Measurements from ENCODE around the gene TNIK.

The TNIK gene

DNA sequence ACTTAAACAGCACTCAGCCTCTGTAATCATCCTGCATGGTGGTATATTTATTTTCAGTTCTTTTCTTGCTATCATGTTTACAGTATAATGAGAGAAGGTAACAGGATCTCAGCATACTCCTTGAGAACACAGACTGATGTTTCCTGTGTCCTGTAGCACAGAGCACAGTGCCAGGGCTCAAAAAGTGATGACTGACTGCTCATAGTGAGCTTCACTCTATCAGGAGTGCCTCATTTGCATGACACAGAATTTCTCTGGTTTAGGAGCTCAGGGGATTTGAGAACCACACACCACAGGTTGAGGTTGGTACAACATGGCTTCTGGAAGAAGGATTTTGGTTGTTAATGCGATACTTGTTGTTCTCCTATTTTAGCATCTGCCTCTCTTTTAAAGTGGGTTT, 365.1 kb downstream of the TNIK start:
- H3K4me2 ChIP-seq, result no peak overlapping the region
- H2AFZ ChIP-seq (ENCODE audit: low read depth), result no peak overlapping the region
- H3K9ac ChIP-seq, result no peak overlapping the region
- no peaks in the 10 kb centered on the region for H3K79me2 ChIP-seq (ENCODE audit: insufficient read depth, low read depth)
- H3K36me3 ChIP-seq (ENCODE audit: insufficient read depth), result no peaks in the 10 kb centered on the region
- TF ChIP-seq, protein P1, sequence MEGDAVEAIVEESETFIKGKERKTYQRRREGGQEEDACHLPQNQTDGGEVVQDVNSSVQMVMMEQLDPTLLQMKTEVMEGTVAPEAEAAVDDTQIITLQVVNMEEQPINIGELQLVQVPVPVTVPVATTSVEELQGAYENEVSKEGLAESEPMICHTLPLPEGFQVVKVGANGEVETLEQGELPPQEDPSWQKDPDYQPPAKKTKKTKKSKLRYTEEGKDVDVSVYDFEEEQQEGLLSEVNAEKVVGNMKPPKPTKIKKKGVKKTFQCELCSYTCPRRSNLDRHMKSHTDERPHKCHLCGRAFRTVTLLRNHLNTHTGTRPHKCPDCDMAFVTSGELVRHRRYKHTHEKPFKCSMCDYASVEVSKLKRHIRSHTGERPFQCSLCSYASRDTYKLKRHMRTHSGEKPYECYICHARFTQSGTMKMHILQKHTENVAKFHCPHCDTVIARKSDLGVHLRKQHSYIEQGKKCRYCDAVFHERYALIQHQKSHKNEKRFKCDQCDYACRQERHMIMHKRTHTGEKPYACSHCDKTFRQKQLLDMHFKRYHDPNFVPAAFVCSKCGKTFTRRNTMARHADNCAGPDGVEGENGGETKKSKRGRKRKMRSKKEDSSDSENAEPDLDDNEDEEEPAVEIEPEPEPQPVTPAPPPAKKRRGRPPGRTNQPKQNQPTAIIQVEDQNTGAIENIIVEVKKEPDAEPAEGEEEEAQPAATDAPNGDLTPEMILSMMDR (conservative IDR thresholded peaks at IDR 0.05; ENCODE audit: low read depth, low read length), result no peak
- H3K27me3 ChIP-seq (ENCODE audit: insufficient read depth, low read depth), result no peaks in the 10 kb centered on the region
- no peaks in the 10 kb centered on the region for H3K4me1 ChIP-seq (ENCODE audit: low read depth, poor library complexity, severe bottlenecking)
- H3K27ac ChIP-seq, result no peak overlapping the region
- H3K4me3 ChIP-seq (IDR thresholded peaks at IDR 0.05; ENCODE audit: insufficient read depth, low read depth, low read length), result no peak overlapping the region
- H4K20me1 ChIP-seq (ENCODE audit: insufficient read depth), result no peaks in the 10 kb centered on the region

DNA sequence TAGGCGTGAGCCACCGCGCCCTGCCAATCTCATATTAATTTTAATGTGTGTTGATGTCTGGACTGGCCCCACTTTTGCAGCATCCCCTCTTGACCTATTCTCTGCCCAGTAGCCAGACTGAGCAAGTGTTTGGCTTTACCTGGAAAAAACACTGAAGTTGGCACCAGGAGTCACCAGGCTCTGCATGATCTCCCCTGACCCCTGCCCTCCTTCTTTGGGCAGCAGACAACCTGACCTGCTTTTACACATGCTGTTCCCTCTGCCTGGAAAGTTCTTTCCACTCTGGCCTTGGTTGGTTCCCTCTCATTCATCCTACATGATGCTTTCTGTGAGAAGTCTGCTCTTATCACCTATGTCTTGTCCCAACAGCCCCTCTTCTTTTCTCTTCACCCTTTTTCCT, 365.8 kb downstream of the TNIK start:
- TF ChIP-seq, protein P1 (conservative IDR thresholded peaks at IDR 0.05; ENCODE audit: low read depth, low read length), result no peak
- H4K20me1 ChIP-seq (ENCODE audit: insufficient read depth), result no peaks in the 10 kb centered on the region
- H3K9ac ChIP-seq, result no peak overlapping the region
- H3K79me2 ChIP-seq (ENCODE audit: insufficient read depth, low read depth), result no peaks in the 10 kb centered on the region
- H3K36me3 ChIP-seq (ENCODE audit: insufficient read depth), result no peaks in the 10 kb centered on the region
- H3K27me3 ChIP-seq (ENCODE audit: insufficient read depth, low read depth), result no peaks in the 10 kb centered on the region
- no peak overlapping the region for H3K4me3 ChIP-seq (IDR thresholded peaks at IDR 0.05; ENCODE audit: insufficient read depth, low read depth, low read length)
- no peaks in the 10 kb centered on the region for H3K4me1 ChIP-seq (ENCODE audit: low read depth, poor library complexity, severe bottlenecking)
- no peak overlapping the region for H3K27ac ChIP-seq
- no peak overlapping the region for H3K4me2 ChIP-seq
- H2AFZ ChIP-seq (ENCODE audit: low read depth), result no peak overlapping the region

DNA sequence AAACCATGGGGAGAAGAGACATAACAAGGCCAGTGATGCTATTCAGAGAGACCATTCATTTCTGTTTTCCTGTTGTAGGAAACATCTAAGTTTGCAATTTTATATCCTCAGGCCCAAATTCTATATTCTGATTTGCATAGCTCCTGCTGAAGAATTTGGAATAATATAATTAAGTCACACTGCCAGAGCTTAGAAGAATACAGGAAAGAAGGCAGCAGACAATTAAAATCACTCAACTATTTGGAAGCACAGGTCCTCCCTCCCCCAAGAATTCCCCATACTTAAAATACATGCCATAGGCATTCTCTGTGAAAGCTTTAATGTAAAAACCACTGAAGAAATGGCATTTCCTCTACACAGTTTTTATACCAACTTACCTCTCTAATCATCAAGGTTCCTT, 366.7 kb downstream of the TNIK start:
- no peak overlapping the region for H3K9ac ChIP-seq
- no peak overlapping the region for H3K27ac ChIP-seq
- no peaks in the 10 kb centered on the region for H3K4me1 ChIP-seq (ENCODE audit: low read depth, poor library complexity, severe bottlenecking)
- no peak overlapping the region for H2AFZ ChIP-seq (ENCODE audit: low read depth)
- no peaks in the 10 kb centered on the region for H4K20me1 ChIP-seq (ENCODE audit: insufficient read depth)
- TF ChIP-seq, protein P1 (conservative IDR thresholded peaks at IDR 0.05; ENCODE audit: low read depth, low read length), result no peak
- no peak overlapping the region for H3K4me2 ChIP-seq
- H3K79me2 ChIP-seq (ENCODE audit: insufficient read depth, low read depth), result no peaks in the 10 kb centered on the region
- no peaks in the 10 kb centered on the region for H3K36me3 ChIP-seq (ENCODE audit: insufficient read depth)
- no peak overlapping the region for H3K4me3 ChIP-seq (IDR thresholded peaks at IDR 0.05; ENCODE audit: insufficient read depth, low read depth, low read length)
- H3K27me3 ChIP-seq (ENCODE audit: insufficient read depth, low read depth), result no peaks in the 10 kb centered on the region

DNA sequence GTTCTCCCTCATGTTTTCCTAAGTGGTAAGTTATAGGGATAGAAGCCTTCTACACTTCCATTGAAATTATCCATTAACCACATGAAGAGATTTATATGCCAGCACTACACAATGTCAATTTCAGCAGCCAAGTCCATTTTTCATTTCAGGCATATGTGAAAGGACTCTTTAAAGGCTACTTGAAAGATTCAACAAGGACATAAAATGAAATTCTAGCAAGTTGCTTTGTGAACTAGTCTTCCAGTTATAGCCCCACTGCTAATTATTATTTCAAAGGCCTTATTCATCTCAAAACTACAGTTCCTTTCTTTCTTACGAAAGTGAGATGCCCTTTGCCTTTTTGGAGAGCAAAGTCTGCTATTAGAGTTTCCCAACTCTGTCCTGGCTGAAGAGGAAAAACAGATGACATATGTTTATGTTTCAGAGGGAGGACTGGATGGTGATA, 367.7 kb downstream of the TNIK start:
- no peak overlapping the region for H3K4me2 ChIP-seq
- no peaks in the 10 kb centered on the region for H3K79me2 ChIP-seq (ENCODE audit: insufficient read depth, low read depth)
- no peaks in the 10 kb centered on the region for H3K36me3 ChIP-seq (ENCODE audit: insufficient read depth)
- TF ChIP-seq, protein P1 (conservative IDR thresholded peaks at IDR 0.05; ENCODE audit: low read depth, low read length), result no peak
- no peaks in the 10 kb centered on the region for H3K27me3 ChIP-seq (ENCODE audit: insufficient read depth, low read depth)
- H3K27ac ChIP-seq, result no peak overlapping the region
- H3K9ac ChIP-seq, result no peak overlapping the region
- no peaks in the 10 kb centered on the region for H3K4me1 ChIP-seq (ENCODE audit: low read depth, poor library complexity, severe bottlenecking)
- H3K4me3 ChIP-seq (IDR thresholded peaks at IDR 0.05; ENCODE audit: insufficient read depth, low read depth, low read length), result no peak overlapping the region
- H2AFZ ChIP-seq (ENCODE audit: low read depth), result no peak overlapping the region
- H4K20me1 ChIP-seq (ENCODE audit: insufficient read depth), result no peaks in the 10 kb centered on the region
